ENCODE measurements around the gene SPP1.

DNA sequence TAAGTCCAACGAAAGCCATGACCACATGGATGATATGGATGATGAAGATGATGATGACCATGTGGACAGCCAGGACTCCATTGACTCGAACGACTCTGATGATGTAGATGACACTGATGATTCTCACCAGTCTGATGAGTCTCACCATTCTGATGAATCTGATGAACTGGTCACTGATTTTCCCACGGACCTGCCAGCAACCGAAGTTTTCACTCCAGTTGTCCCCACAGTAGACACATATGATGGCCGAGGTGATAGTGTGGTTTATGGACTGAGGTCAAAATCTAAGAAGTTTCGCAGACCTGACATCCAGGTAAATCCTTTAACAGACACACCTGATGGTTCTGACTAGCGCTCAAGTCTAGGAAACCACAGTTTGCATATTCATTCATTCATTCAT, 6.0 kb downstream of the SPP1 start:
- TF ChIP-seq, protein P1, sequence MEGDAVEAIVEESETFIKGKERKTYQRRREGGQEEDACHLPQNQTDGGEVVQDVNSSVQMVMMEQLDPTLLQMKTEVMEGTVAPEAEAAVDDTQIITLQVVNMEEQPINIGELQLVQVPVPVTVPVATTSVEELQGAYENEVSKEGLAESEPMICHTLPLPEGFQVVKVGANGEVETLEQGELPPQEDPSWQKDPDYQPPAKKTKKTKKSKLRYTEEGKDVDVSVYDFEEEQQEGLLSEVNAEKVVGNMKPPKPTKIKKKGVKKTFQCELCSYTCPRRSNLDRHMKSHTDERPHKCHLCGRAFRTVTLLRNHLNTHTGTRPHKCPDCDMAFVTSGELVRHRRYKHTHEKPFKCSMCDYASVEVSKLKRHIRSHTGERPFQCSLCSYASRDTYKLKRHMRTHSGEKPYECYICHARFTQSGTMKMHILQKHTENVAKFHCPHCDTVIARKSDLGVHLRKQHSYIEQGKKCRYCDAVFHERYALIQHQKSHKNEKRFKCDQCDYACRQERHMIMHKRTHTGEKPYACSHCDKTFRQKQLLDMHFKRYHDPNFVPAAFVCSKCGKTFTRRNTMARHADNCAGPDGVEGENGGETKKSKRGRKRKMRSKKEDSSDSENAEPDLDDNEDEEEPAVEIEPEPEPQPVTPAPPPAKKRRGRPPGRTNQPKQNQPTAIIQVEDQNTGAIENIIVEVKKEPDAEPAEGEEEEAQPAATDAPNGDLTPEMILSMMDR (IDR thresholded peaks at IDR 0.05; ENCODE audit: low read depth, low read length, poor library complexity, severe bottlenecking), result no peak
- no peak for TF ChIP-seq EZH2phosphoT487 (IDR thresholded peaks at IDR 0.05; ENCODE audit: borderline replicate concordance, low read length)
